Epithelial cell of proximal tubule (primary cell): ENCODE results near the gene CBFA2T3. TPM values are rescaled to one million over a fixed set of nuclear protein-coding genes. Genes with fewer than 3 reads are reported as not detected.
"Not testable (repeated sequence)": the region's sequence is repeated elsewhere in the genome, so short reads cannot be mapped to it uniquely, and the experiment has no call there.

Experiments used
- DNase-seq: peaks from one replicate; pipeline ENCODE4 v3.0.0-alpha.2; 2011; ENCODE audit warnings: low read depth
- H3K4me3 ChIP-seq: 2 replicates; pipeline ENCODE4 v1.5.1; 2011; ENCODE audit warnings: low read depth, mild to moderate bottlenecking, low read length
- total RNA-seq: library from RNA; depleted of rRNA; stranded (reverse); fragments of >200 nt; gene quantifications from 2 replicates; pipeline ENCODE4 v1.2.3, GENCODE V29; 2015
- TF ChIP-seq, protein P1 (sequence below): conservative IDR thresholded peaks from 2 replicates; pipeline ENCODE4 v1.5.1; 2012; ENCODE audit warnings: low read depth, mild to moderate bottlenecking, low read length

CBFA2T3 gene
- total RNA-seq, 1 donor from 2014 or later = 0.86 TPM

DNA sequence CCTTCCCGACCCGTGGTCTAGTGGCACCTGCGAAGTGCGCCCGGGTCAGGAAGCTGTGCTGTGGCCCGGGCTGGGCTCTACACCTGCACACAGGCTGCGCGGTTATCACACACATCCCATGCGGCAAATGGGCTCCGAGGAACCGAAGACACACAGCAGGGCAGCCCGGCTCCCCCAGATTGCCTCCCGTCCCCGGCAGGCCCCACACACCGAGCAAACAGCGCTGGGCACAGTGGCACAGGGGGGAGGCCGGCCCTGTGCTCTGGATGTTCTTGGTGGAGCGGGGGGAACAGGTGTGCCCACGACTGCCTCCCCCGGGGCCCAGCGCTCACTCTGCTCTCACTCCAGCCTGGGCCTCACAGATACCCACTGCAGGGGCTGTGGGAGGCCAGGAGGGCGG, 81.7 kb downstream of the CBFA2T3 start:
- TF ChIP-seq, protein P1, sequence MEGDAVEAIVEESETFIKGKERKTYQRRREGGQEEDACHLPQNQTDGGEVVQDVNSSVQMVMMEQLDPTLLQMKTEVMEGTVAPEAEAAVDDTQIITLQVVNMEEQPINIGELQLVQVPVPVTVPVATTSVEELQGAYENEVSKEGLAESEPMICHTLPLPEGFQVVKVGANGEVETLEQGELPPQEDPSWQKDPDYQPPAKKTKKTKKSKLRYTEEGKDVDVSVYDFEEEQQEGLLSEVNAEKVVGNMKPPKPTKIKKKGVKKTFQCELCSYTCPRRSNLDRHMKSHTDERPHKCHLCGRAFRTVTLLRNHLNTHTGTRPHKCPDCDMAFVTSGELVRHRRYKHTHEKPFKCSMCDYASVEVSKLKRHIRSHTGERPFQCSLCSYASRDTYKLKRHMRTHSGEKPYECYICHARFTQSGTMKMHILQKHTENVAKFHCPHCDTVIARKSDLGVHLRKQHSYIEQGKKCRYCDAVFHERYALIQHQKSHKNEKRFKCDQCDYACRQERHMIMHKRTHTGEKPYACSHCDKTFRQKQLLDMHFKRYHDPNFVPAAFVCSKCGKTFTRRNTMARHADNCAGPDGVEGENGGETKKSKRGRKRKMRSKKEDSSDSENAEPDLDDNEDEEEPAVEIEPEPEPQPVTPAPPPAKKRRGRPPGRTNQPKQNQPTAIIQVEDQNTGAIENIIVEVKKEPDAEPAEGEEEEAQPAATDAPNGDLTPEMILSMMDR = no peak
- H3K4me3 ChIP-seq = no peak overlapping the region
- DNase-seq = no peak

DNA sequence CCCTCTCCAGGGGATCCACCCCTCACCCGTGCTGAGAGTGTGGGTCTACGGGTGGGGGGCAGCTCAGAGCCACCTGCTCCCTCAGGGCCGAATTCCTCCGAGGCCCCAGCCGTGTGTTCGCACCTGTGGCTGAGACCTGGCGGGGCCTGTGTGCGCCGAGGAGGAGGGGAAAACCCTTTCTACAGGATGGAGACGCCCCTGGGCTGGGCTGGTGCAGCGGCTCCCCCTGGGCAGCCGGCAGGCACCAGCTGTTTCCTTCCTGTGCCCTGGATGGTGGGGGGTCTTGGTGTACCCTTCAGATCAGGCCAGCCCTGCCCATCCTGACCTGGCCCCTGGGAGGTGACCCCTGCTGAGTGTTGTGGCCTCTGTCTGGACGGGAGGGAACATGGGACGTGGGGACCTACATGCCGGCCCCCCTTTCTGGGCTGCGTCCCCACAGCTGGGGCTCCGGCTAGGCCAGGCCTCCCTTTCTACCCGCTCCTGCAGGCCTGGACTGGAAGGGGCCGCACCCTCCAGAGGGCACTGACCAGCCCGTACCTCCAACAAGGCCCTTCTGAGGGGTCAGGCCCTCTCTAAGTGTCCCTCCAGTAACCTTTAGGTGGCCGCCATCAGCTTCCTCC, 82.2 kb downstream of the CBFA2T3 start:
- TF ChIP-seq, protein P1 = no peak
- no peak for DNase-seq
- no peak overlapping the region for H3K4me3 ChIP-seq

DNA sequence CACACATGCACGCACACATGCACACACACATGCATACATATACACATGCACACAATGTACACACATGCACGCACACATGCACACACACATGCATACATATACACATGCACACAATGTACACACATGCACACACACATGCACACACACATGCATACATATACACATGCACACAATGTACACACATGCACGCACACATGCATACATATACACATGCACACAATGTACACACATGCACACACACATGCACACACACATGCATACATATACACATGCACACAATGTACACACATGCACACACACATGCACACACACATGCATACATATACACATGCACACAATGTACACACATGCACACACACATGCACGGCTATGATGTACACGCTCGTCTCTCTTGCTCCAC, 82.7 kb downstream of the CBFA2T3 start:
- DNase-seq, H3K4me3 ChIP-seq: not testable (repeated sequence)

DNA sequence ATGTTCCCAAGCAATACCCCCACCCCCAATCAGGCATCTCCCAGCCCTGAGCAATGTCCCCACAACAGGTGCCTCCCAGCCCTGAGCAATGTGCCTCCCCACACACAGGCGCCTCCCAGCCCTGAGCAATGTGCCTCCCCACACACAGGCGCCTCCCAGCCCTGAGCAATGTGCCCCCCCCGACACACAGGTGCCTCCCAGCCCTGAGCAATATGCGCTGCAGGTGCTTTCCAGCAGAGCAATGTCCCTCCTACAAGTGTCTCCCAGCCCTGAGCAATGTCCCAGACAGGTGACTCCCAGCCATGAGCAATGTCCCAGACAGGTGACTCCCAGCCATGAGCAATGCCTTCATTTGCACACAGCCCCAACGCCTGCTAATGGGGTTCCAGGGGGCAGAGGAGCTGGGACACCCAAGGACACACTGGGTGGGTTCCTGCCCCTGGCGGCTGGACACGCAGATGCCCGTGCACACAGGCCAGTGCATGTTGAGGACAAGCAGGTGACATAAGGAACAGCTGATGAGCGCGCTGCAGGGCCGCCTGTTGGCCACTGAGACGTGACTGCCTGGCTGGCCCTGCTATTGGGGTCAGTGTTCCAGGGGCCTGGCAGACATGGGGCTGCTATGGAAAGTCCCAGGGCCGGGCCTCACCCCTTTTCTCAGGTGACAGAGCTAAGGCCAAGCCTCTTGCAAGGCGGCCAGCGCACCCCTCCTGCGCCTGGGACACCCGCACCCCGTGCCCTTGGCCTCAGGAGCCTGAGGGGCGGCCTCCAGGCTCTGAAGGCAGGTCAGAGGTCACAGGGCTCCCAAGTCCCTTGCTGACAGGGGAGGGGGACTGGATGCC, 83.7 kb downstream of the CBFA2T3 start:
- no peak for DNase-seq
- H3K4me3 ChIP-seq = no peak overlapping the region
- TF ChIP-seq, protein P1 = no peak

DNA sequence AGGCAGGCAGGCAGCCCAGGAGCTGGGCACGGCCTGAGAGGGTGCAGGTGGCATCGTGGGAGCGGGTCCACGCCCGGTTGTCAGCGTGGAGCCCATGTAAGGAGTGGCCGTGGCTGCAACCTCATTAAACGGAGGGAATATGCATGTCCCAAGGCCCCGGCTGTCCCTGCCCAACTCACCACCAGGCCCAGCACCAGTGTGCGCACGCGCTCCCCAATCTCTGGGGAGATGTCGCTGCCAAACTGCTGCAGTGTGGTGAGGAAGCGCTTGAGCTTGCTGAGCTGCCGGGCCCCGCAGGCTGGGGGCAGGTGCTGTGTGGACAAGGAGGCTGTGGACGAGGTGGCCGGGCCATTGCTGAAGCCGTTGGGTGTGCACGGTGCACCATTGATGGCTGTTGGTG, 84.9 kb downstream of the CBFA2T3 start:
- no peak for DNase-seq
- H3K4me3 ChIP-seq = no peak overlapping the region
- TF ChIP-seq, protein P1 = no peak

DNA sequence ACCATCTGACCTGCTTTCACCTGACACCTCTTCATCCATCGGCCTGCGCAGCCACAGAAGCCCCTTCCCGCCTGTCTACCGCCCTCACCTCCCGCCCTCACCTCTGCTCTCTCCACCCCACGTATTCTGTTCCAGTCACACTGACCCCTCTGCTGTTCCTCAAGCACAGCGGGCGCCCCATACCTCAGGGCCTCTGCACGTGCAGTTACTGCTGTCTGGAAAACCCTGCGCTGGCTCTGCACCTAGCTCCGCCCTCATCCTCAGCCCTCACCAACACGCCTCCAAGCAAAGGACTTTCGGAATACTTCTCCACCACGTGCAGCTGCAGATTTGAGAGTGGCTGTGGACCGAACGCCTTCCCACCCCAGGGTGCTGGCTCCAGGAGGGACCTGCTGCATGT, 85.9 kb downstream of the CBFA2T3 start:
- TF ChIP-seq, protein P1 = no peak
- no peak for DNase-seq
- no peak overlapping the region for H3K4me3 ChIP-seq

DNA sequence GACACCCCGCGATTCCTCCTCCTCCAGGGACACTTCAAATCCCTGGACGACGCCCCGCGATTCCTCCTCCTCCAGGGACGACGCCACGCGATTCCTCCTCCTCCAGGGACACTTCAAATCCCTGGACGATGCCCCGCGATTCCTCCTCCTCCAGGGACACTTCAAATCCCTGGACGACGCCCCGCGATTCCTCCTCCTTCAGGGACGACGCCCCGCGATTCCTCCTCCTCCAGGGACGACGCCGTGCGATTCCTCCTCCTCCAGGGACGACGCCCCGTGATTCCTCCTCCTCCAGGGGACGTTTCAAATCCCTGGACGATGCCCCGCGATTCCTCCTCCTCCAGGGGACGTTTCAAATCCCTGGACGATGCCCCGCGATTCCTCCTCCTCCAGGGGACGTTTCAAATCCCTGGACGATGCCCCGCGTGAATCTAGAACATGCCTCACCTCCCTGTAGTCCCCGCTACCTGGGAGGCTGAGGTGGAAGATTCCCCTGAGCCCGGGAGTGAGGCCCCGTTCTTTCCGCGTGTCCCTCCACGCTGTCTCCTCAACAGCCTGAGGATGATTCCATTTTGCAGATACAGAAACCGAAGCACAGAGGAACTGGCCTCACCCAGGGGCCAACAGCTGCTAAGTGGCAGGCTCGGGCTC, 87.2 kb downstream of the CBFA2T3 start:
- H3K4me3 ChIP-seq, DNase-seq: not testable (repeated sequence)
